Measurements from ENCODE around the gene ACTC1. TPM values are rescaled to one million over a fixed set of nuclear protein-coding genes. Genes with fewer than 3 reads are reported as not detected.
"Not testable (repeated sequence)": the region's sequence is repeated elsewhere in the genome, so short reads cannot be mapped to it uniquely, and the experiment has no call there.

The ACTC1 gene
- 137 TPM for polyA plus RNA-seq (2013, experiment 1 of 2; ENCODE audit: insufficient read length)
- polyA plus RNA-seq (2013, experiment 2 of 2; ENCODE audit: insufficient read length) = 87.2 TPM

DNA sequence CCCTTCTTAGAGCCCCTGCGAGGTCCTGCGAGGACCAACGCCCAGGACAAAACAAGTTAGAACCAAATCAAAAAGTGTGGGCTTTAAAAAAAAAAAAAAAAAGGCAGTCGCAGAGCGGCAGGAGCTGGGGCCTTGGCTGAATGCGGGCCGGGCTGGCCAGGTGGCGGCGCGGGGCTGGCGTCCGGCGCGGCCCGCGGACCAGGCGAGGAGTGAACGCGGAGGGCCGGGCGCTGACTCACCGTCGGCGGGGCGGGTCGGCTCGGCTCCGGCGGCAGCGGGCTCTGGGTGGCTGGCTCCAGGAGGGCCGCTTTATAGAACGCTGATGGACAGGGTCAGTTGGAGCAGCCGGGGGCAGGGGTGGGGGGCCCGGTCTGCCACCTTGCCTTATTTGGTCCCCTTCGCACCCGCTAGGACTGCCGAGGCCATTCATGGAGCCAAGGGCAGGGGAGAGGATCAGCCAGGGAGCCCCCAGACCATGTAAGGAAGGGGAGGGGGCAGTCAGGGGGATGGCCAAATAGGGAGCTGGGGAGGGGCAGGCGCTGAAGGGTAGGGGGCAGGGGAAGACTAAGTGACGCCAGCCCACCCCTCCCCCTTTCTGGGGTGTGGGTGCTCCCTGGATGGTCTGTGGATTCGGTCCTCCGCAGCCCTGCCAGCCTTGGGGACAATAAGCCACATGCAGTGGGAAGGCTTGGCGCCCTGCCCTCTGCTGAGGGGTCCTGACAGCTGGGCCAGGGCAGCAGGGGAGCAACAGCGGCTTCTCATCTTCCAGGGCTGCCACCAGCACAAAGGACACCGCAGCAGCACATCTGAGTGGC is at the start of gene ACTC1:
Gene ACTC1, minus strand, starts transcription at position 283 of the 815 bp plus-strand sequence. CDS start 741 bp downstream, outside the sequence.
- DNase-seq = peak; percentile 58

DNA sequence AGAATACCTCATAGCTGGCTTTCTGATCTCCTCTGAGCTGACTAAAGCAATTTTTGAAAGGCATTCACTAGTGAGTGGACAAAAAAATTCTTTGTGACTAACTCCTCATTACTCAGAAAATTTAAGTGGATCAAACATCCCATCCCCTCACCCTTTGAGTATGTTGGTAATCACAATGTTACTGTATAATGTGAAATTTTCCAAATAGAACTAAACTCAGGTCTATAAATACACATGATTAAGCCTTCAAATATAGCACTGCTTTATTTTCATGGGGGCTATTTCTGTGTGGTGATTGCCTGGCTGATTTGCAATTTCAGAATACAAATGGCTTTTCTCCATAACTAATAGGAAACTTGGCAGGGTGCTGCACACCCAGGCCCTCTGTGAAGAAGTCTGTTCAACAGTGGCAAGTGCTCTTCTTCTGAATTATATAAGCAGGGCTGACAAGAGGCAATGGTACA is 45.9 kb upstream of the ACTC1 start:
- DNase-seq = peak; percentile 50

DNA sequence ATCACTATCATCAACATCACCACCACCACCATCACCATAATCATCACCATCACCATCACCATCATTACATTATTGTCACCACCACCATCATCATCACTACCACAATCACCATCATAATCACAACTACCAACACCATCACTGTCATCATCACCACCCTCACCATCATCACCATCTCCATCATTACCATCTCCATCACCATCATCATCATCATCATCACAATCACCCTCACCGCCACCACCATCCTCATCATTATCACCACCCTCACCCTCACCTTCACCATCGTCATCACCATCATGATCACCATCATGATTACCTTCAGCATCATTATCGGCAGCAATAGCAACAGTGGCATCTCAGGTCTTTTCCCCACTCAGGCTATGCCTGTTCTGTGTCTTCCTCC is 42.9 kb upstream of the ACTC1 start:
- no peak for DNase-seq

DNA sequence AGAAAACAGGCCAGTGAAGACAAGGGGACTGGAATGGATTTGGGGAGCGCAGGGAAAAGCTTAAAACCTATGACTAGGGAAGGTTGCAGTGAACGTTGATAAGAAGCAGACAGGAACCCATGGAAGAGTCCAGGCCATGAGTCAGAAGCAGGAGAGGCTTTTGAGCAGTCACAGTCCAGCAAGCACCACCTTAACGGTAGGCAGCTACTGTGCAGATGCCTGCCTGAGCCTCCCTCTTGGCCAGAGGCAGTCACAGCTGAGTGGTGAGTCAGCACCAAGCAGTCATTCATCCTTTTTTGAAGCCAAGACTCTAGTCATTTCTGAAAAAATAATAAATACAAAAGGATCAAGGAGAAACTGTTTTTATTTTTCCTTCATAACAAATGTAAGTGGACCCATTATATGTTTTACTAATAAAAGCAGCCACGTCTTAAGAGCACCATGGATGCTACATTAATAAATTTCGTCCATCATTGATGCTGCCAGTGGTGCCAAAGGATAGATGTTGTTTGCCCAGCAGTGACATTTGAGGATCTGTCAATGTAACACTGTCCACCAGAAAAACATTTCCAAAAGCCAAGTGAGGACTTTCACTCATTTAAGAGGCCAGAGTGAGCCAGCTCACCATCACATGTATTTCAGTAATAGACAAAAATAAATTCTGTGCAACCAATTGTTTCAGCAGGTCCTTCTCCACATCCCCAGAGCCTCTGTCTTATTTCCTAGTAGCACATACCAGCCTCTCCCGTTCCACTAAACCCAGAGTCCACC is 42.1 kb upstream of the ACTC1 start:
- DNase-seq = peak; percentile 69

DNA sequence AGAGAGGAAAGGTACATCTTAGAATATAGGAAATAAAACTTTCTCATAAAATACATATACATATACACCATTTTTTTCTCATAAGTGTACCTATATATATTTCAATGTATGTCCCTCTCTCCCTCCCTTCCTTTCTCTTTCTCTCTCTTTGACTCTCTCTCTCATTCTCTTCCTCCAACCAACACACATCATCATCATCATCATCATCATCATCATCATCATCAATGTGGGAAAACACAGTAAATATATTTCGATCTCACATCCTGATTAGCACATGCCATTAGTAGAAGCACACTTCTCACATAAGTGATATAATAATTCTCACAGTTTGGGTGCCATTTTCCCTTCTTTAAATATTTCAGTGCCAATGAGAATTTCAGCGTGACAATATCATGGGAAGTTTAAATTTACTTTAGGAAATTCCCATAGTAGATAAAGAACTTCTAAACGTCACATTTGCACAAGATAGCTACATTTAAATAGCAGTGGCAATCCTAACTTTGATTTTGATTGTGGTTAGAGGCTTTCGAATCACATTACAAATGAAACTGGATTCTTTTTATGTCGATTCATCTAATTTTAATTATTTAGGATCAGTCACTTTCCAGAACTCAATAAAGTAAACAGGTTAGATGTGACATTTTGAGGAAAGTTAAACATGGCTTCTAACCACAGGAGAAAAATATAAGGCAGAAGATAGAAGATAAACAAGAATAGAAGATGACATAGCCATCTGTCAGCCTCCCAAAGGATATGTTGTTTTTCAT is 33.0 kb upstream of the ACTC1 start:
- DNase-seq = no peak

DNA sequence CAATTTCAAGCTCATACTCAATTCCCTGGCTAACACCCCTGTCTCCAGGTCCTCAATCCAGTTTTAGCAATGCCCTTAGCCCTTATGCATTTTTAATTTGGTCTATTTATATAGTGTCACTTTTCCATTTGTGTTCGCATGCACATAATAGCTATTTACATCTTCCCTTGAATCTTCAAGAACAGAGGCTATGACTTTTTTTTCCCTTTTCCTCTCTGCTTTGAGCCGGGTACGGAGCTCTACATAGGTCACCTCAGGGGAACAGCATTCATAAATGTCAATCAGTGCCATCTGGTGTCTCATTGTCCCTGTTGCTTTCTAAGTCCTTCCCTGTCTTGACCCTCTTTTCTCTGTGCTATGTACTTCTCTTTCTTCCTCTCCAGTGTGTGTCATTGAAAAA is 26.5 kb upstream of the ACTC1 start:
- DNase-seq = no peak

DNA sequence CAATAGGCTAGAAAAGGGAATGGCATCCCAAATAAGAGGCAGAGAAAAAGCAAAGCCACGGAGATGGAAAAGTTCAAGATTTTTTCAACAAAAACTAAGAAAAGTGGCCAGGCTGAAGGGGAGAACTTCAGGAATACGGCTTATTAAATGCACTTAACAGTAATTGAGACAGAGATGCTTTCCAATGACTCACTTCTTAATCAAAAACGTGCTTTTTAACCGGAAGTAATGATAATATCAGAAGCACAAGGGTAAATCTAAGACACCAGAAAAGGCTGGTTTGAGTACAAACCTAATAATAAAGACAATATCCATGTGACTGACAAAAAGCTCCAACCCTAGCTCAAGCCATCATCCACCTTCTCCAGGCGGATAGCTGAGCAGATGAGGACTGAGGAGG is 24.8 kb upstream of the ACTC1 start:
- DNase-seq = no peak

DNA sequence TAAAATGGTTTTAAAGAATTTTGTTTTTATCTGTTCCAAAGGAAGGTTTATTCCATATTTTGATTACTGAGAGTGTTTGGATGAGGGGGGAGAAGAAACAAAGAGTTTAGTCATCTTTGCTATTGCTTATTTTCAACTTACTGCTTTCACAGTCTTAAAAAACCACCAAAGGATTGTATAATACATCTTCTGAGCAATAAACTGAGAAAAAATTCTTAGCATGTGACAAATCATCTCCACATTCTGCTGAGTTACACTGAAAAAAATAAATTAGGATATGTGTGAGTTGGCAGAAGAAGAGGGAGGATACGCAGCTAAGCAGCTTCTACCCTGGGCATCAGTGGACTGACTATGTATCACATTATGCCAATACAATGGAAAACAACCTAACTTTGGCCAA is 23.2 kb upstream of the ACTC1 start:
- DNase-seq = peak; percentile 43

DNA sequence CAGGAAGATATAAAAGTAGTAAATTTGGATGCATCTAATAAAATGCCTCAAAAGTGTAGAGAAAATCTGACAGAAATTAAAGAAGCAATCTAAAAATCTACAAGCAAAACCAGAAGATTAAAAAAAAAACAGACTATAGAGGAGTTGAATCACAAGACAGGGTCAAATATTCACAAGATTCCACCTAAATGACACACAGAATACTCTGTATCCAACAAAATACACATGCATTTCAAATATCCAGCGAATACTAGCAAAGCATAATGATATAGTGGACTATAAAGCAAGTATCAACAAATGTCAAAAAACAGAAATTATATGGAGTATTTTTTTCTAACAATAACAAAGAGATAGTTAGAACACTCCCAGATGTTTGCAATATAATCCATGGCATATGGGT is 20.5 kb upstream of the ACTC1 start:
- DNase-seq = peak; percentile 43

DNA sequence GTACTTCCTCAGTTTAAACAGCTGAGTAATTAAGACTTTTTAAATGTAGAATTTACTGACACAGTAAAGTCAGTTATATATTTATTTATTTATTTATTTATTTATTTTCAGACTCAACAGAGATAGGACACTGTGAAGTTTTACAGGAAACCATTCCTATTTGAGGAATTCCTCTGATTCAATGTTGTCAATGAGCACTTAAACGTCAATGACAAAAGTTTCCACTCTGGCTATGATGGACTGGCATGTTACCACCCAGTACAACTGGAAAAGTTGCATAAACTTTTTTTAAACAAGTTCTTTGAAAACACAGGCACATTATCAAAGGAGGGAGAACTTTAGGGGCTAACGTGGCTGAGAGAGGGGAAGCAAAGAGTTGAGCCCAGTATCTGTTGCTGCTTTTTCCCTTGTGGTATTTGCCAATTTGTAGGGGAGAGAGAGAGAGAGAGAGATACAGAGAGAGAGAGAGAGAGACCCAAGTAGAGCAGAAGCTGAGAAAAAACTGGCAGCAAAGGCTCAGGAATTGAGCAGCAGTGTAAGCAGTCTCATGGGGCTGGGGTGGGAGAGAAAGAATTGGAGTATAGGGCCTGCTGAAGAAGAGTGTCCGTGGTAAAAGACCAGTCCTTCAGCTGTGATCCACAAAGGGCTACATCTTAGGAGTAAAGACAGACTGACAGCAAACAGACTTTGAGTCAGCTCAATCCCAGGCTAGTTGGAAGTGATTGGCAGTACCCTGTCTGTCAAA is 18.3 kb upstream of the ACTC1 start:
- no peak for DNase-seq

DNA sequence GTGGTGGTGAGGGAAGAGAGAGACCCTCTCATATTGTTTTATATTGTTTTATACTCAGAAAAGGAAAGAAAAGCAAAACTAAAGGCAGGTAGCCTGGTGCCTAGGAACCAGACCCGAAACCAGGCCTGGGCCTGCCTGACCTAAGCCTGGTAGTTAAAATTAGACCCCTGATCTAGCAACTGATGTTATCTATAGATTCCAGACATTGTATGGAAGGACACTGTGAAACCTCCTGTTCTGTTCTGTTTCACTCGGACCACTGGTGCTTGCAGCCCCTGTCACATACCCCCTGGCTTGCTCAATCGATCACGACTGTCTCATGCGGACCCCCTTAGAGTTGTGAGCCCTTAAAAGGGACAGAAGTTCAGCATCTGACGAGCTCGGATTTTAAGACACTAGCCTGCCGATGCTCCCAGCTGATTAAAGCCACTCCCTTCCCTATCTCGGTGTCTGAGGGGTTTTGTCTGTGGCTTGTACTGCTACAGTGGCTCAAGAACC is 17.6 kb upstream of the ACTC1 start:
- not testable (repeated sequence) for DNase-seq

DNA sequence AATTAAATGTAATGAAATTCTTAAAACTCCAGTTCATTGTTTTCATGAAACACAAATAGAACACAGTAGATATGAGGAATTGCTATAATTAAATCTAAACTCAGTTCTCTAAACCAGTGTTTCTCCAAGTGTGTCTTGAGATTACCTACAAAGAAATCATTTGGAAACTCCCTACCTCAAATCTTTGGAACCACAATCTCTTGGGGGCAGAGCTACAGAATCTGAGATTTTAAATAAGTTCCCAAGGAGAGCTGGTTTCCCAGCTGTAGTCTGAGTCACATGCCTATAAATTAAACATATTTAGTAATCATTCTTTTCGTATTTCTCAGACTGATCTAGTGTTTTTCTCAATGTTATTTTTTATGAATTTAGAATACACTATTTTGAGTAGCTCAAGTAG is 17.0 kb upstream of the ACTC1 start:
- DNase-seq = peak; percentile 59

DNA sequence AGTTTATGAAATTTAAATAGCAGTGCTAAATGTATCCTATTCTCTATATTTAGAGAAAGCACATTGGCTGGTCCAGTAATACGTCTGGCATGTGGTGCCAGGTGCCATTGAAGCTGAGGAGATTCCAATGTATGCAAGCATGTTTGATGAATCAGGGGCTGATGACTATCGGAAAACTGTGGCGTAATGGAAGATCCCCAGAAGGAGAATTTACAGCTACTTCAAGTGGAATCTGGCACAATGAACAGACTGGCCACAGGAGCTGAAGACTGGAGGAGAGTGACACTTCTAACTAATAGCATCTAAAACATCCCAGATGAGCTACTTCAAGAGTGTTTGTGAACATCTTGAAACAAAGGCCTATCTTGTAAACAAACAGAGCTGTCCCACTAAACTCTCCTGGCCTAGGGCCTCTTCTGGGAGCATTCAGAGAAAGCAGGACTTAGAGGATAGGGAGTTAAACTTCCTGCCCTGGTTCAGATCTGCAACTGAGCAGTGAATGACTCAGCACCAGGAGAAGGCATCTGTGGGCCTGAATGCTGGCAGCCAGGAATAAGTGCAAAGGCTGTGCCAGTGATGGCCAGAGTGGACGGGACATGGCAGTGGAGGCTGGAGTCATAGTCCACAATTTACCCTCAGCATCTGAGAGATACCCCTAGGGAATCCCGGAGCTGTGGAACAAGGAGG is 15.2 kb upstream of the ACTC1 start:
- peak; percentile 96 for DNase-seq

DNA sequence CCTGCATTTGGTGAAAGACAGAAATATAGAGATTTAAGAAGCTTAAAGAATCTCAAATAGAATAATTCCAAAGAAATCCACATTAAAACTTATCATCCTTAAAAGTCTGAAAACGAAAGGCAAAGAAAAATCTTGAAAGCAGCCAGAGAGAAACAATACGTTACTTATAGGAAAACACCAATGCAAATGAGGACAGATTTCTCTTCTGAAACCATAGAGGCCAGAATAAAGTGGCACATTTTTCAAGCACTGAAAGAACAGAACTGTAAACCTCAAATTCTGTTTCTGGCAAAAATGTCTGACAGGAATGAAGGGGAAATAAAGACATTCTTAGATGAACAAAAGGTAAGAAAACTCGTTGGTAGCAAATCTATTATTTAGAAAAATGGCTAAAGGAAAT is 13.8 kb upstream of the ACTC1 start:
- DNase-seq = no peak

DNA sequence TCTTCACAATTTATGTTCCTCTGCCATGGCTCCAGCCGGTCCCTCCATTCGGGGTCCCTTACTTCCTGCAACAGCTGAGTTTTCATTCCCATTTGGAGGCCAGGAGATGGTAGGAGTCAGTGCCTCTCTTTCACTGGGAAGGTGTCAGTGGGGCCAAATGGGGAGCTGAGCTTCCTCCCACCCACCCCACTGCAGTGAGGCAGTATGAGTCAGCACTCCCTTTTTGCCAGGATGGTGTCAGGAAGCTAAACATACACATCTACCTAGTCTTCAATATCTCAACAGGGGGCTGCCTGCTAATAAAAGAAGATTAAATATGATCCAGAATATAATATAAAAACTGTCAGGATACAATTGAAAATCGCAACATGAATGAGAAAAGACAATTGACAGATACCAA is 12.7 kb upstream of the ACTC1 start:
- peak; percentile 27 for DNase-seq

DNA sequence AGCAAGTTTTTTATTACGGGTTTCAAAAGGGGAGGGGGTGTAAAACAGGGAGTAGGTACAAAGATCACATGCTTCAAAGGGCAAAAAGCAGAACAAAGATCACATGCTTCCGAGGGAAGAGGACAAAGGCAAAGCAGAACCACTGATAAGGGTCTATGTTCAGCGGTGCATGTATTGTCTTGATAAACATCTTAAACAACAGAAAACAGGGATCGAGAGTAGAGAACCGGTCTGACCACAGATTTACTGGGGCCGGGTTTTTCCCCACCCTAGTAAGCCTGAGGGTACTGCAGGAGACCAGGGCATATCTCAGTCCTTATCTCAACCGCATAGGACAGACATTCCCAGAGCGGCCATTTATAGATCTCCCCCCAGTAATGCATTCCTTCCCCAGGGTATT is 11.9 kb upstream of the ACTC1 start:
- DNase-seq = not testable (repeated sequence)

DNA sequence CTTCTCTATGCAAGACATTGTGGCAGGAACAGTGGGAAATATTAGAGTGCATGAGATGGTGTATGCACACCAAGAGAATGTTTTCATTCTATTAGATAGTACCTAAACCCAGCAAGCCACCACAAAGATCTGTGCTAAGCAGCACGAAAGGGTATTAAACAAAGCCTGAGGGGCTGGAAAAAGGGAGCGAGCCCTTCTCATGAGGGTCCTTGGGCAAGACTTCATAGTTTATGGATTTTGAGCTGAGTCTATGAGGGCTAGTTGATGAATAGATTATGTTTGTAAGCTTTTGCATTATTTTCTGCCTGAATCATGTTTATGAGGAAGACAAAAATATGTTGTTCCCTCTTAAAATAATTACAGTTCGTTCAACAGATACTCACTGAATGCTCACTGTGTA is 9.4 kb upstream of the ACTC1 start:
- DNase-seq = no peak

DNA sequence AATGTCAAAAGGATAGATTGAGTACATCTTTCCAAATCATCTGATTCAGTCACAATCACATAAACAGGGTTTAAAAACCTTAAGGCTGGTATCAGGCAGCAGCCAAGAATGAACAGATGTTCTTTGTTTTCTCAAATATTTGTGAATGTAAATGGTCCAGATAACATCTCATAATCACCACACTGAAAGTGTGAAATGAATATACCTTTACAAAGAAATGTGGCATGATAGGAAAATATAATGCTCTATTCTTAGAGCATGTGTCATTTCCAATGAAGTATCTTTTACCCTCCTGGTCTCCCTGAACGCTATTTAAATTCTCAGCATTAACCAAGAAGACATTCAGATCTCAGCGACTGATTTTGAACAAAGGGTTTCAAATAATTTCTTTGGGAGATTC is 8.8 kb upstream of the ACTC1 start:
- no peak for DNase-seq

DNA sequence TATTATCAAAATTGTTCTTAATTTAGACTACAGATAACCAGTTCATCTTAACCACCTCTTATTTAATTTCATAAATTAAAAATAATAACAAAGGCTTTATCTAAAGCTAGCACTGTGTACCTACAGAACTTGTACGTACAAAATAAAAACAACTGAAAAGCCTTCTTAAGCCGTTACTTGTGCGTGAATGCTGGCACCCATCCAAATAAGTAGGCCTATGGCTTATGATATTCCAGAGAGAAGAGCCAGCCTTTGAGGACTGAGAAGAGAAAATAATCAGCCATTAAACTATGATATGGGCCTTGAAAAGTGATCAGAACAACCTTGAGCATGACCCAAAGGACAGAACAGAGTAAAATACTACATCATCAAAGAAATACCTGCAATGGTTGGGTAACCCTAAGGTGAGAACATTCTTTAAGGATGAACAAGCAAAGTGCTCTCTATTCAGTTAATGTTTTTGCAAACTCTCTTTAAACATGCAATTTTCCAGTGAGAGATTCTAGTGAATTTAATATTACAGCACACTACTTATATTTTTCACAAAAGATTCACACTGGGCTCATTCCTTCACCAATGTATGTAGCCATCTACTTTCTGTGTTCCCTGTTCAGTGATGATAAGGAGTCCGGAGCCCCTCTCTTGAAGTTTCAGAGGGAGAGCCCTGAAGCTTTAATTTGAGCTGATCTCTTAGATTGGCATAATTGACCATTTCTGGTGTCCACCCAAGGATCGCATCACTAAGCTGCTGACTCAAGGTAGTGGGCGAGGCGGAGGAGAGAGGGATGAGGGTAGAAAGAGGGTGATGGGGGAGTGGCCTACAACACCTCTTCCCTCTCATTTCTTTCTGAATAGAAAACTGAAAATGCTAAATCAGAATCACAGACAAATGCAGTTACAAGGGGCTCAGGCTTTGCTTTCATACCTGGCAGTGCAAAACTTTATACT is 7.7 kb upstream of the ACTC1 start:
- no peak for DNase-seq

DNA sequence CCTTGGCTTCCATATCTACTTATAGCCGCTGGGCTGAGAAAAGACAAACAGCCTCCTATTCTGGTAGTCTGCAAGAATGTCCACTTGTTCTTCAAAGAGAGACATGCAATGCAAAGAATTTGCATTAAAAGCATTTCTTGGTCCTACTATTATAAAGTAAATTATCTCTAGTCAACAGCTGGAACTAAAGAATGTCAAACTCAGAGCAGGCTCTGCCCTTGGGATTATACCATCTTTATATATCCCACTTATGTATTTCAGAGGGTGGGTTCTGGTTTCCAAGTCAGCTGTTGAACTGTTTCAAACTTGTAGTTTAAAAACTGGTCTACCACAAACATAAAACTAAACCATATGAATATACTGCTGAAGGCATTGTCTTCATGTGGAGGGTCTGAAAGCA is 7.0 kb upstream of the ACTC1 start:
- no peak for DNase-seq
